ENCODE results near the gene FUT4.

DNA sequence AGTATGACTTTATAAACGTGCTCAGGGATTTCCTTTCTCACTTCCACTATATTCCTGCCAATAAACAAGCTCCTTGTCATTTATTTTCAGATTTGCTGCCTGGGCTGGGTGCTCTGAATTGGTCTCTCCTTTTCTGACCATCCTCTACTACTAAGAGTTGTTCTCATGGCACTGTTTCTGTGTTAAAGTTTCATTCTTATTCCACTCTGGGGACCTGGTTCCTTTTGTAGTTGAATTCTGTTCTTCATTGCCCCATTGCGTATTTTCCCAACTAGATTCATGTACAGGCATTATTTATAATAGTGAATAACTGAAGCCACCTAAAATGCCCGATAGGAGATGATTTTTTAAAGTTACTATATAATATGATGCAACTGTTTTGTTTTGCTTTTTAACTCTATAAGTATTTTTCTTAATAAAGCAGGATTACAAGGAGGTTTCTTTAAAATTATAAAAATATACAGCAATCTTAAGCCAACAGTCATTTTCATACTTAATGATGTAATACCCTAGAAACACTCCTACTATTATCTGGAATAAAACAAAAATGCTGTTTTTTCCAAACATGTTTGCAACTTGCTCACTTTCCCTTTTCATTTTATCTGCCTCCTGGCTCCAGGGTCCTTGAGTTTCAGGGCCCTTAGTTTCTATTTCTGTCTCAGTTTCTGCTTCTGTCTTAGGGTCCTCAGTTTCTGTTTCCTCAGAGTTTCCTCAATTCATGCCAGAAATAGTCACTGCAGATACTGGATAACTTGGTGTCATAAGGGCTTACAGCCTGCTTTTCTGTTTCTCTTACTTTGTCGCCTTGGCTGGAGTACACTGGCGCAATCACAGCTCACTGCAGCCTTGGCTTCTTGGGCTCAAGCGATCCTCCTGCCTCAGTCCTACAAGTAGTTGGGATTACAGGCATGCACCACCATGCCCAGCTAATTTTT is 9.8 kb upstream of the FUT4 start:
- TF ChIP-seq JUN (IDR thresholded peaks at IDR 0.05) (no peak), MYC (IDR thresholded peaks at IDR 0.05; ENCODE audit: borderline replicate concordance, low read length) (no peak), EP300 (IDR thresholded peaks at IDR 0.05) (no peak), POLR2A (IDR thresholded peaks at IDR 0.05; ENCODE audit: low read length) (no peak), ZFP36 (IDR thresholded peaks at IDR 0.05; ENCODE audit: borderline replicate concordance, partially characterized antibody) (no peak), RAD21 (conservative IDR thresholded peaks at IDR 0.05 in 1 of 2, IDR thresholded peaks at IDR 0.05 in 1 of 2) (no peak)
- TF ChIP-seq, protein P1, sequence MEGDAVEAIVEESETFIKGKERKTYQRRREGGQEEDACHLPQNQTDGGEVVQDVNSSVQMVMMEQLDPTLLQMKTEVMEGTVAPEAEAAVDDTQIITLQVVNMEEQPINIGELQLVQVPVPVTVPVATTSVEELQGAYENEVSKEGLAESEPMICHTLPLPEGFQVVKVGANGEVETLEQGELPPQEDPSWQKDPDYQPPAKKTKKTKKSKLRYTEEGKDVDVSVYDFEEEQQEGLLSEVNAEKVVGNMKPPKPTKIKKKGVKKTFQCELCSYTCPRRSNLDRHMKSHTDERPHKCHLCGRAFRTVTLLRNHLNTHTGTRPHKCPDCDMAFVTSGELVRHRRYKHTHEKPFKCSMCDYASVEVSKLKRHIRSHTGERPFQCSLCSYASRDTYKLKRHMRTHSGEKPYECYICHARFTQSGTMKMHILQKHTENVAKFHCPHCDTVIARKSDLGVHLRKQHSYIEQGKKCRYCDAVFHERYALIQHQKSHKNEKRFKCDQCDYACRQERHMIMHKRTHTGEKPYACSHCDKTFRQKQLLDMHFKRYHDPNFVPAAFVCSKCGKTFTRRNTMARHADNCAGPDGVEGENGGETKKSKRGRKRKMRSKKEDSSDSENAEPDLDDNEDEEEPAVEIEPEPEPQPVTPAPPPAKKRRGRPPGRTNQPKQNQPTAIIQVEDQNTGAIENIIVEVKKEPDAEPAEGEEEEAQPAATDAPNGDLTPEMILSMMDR (IDR thresholded peaks at IDR 0.05), result no peak
- TF ChIP-seq, protein P2, sequence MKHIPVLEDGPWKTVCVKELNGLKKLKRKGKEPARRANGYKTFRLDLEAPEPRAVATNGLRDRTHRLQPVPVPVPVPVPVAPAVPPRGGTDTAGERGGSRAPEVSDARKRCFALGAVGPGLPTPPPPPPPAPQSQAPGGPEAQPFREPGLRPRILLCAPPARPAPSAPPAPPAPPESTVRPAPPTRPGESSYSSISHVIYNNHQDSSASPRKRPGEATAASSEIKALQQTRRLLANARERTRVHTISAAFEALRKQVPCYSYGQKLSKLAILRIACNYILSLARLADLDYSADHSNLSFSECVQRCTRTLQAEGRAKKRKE (CRISPR knock-in tag; IDR thresholded peaks at IDR 0.05; ENCODE audit: low read depth), result no peak
